ENCODE results near the gene FOXO1.

- TF ChIP-seq CTCF (IDR thresholded peaks at IDR 0.05) (no peak), EP300 (IDR thresholded peaks at IDR 0.05) (no peak), POLR2A (IDR thresholded peaks at IDR 0.05; ENCODE audit: low read depth) (no peak)
Measured at GRCh38 chr13:40592035-40592434, 74.4 kb downstream of the FOXO1 start.

All from esophagus muscularis mucosa (tissue), 4 donors.